Amniotic epithelial cell (primary cell): Measurements from ENCODE around the gene HABP2.
A peak's percentile ranks its signal among the peaks of the same experiment; 100 is the strongest.

ENCODE experiments used
- DNase-seq: peaks from one replicate; pipeline ENCODE4 v3.0.0-alpha.2; 2010; ENCODE audit warnings: low read depth

Gene HABP2

DNA sequence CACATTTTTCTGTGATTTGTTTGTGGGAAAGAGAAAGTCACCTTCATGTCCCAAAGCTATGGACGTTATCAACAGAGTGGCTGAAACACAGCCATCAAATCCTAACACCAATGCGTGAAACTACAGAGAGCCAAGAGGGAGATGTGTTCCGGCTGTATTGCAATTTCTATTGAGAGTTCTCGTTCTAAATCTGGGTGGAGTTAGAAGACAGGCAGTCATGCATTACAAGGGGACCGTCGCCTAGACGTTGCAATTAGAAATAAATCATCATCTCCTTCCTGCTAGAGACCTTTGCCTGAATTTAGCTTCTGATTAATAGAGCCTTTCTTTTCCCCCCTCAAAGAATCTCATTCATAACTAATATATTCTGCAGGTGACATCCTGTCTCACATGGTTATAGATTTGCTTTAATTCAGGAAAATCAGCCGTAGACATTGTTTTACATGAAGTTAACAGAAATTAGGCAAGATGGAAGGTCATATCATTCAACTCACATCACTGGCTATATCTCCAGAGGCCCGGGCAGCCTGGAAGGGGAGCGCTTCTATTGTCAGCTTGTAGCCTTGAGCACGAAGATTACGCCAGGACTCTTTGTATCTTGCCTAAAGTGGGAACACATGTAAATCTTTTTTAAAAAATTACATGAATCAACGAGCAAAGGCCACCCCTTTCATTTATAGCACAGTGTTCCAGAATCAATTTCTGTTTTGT lies 52.6 kb downstream of the HABP2 start:
- no peak for DNase-seq

DNA sequence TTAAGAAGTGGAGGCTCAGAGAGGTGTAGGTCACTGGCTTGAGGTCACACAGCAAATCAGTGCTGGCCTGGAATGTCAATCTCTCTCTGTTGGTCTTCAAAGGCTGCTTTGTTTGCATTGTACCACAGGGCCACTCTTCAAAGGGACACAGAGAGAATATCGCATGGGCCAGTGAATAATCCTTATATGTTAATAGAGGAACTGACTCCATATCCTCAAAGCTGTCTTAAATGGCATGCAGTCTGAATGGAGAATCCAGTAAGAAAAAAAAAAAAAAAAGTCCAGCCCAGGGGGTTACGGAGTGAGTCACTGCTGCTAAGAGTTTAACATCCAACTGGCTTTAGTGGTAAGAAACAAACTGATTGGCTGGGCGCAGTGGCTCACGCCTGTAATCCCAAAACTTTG lies 56.9 kb downstream of the HABP2 start:
- peak; percentile 2 for DNase-seq

GRCh38 chr10:113610631-113611601 lies 58.1 kb downstream of the HABP2 start:
- DNase-seq: no peak

DNA sequence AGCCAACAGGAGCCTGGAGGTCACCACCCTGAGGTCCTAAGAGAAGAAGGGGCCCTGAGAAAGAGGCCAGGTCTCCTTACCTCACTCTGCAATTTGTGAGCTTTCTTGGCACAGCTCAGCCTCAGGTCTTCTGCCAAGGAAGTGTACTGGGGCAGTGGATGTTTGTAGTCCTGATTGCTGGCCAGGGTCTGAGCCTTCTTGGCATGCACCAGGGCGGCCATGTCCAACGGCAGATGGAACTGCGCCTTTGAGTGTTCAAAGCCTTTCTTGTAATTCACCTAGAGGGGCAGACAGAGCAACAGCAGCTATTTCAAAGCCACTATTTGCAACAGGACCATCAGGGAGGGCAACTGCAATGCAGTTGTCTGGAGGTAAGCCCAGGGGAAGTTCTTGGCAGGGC lies 59.3 kb downstream of the HABP2 start:
- DNase-seq: no peak

DNA sequence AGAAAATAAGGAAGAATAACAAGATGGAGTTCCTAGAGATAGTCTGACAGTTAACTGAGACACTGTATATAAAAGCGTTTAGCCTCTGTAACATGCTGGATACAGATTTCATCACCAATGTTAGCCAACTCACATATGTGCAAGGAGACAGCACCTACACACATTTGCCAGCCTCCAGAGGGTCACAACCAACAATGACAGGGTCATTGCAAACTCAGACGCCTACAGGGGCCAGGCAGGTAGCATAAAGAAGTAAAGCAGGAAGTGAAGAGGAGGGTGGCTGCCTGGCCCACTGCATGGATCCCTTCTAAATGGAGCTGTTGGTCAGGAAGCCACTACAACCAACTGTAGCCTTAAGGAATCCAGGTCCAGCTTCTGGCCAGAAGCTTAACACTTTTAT lies 60.6 kb downstream of the HABP2 start:
- DNase-seq: no peak

DNA sequence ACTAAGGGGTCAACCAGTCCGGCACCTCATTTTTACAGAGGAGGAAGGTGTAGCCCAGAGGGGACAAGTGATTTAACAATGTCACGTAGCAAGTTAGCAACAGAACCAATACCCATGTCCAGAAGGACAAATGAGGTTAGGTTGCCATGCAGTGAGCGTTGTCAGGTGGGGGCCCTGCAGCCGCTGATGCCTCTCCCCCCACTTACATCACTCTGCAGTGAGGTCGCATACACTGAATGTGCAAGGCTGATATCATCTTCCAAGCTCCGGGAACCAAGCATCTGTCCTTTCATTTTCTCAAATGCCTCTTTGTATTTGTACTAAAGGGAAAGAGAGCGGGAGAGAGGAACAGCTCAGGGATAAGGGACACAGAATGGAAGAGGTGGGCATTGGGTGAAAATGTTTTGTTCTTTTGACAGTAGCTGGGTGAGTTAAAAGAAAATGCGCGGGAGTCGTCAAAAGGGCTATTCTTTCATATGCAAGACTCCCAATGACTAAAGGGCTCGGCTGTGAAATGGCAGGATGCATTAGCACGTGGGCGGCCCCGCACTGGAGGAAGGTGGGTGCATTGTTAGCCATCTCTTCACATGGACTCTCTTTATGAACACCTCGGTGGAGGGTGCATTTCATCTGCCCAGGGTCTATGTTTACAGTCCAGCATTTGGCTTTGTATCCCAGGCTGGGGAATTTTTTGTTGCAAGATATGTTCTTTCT lies 61.3 kb downstream of the HABP2 start:
- DNase-seq: no peak

DNA sequence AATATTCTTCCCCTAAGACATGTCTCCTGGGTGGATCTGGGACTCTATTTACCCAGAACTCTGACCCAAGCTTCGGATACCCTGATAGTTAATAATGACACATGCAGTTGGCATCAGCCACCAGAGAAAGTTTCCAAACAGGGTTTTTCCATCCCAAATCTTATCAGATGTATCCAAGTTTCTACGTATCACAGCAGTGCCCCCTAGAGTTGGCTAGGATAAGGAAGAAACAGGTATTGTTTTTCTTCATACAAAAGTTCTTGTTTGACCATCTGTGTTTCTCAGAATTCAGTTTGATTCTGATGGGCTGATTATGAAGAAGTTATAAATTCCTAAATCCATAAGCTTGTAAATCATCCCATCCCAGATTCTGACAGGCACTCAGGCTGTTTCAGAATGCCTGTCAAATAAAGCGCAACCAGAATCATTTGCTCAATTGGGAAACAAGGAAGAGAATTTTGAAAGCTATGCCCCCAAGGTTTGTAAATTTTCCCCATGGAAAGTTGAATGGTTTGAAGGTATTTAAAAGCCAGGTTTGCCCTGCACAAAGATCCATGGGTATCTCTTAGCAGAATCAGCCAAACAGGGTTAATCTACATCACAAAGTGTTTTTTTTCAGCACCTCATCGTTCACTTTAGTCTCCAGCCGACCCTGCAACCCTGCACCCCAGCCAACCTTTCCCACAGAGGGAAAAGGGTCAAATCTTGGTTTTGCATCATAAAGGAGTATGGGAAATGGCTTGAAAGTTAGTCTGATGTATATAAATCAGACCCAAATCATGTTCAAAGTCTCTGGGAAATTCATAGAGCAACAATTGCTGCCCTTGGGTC lies 63.6 kb downstream of the HABP2 start:
- no peak for DNase-seq

GRCh38 chr10:113617086-113617485 lies 64.2 kb downstream of the HABP2 start:
- DNase-seq: no peak

DNA sequence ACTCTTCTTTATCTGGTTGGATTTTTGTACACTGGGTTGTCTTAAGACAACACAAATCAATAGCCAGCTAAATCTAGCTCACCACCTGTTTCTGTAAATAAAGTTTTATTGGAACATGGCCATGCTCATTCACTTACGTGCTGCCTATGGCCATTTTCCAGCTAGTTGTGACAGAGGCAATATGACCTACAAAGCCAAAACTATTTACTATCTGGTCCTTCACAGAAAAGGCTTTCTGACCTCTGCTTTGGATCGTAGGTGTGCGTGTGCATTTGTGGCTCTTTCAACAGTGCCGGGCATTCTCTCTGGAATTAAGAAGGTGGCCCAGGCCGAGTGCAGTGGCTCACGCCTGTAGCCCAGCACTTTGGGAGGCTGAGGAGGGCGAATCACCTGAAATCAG lies 65.5 kb downstream of the HABP2 start:
- no peak for DNase-seq

- DNase-seq: no peak
Measured at GRCh38 chr10:113619401-113619800, 66.5 kb downstream of the HABP2 start.

GRCh38 chr10:113620511-113620910 lies 67.7 kb downstream of the HABP2 start:
- no peak for DNase-seq

GRCh38 chr10:113620936-113621335 lies 68.1 kb downstream of the HABP2 start:
- DNase-seq: no peak

GRCh38 chr10:113621799-113622198 lies 68.9 kb downstream of the HABP2 start:
- no peak for DNase-seq

DNA sequence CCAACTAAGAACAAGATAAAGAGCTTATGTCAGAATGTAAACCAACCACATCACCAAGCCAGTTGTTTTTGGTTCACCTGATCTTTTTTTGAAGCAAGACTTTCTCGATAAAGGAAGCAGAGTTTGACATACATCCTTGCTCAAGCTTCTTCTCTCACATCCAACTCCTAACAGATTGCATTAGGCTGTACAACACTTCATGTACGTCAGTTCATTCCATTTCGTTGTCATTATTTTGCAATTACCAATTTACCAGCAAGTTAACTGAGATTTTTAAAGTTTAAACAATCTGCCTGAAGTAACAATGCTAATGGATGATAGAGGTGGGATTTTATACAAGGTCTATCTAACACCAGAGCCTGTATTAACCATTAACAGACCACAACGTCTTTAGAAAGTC lies 70.0 kb downstream of the HABP2 start:
- no peak for DNase-seq

DNA sequence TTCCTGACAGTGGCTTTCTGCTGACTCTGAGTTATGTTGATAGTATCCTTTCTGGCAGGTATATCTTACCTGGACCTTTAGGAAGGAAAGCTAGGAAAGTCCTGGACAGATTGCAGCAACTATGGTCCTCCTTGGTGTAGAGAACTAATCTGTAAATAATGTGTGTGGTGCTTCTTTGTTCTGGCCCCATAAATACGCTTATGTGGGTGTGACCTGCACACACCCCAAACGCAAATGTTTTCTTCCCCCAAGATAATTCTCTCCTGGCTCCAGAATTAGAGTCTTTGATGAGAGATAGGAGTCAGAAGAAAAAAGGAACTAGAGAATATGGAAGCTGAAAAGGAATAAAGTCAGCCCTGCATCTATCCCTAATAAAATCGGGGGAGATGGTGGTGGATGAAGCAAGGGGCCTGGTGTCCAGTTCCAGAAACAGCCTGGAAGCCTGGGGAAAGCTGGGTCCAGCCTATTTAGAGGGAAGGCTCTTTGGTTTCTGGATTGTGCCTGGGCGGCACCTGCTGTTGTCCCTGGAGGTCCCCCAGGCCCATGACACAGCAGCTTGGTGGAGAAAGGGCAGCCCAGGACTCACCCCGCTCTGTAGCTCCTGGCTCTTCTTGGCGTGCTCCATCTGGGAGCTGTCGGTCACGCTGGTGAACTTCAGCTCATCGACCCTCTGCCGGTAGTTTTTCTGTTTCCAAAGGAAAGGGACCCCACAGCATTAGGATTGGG lies 72.8 kb downstream of the HABP2 start:
- no peak for DNase-seq

- DNase-seq: no peak
Measured at GRCh38 chr10:113626809-113627355, 74.0 kb downstream of the HABP2 start.

DNA sequence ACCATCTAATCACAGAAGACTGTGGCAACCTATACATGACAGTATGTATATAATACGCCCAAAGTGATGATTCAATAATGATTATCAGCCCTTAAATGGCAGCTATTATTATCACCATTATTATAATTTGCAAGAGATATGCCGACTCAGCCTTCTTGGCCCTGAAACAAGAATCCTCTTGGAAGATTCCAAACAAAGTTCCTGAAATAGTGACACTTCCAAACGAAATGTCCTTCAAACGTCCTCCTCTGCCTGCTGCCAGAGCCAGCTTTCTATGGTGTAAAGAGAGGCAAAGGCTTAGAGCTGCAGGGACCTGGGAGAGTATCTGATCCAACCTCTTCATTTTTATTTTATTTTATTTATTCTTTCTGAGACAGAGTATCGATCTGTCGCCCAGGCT lies 75.0 kb downstream of the HABP2 start:
- no peak for DNase-seq

DNA sequence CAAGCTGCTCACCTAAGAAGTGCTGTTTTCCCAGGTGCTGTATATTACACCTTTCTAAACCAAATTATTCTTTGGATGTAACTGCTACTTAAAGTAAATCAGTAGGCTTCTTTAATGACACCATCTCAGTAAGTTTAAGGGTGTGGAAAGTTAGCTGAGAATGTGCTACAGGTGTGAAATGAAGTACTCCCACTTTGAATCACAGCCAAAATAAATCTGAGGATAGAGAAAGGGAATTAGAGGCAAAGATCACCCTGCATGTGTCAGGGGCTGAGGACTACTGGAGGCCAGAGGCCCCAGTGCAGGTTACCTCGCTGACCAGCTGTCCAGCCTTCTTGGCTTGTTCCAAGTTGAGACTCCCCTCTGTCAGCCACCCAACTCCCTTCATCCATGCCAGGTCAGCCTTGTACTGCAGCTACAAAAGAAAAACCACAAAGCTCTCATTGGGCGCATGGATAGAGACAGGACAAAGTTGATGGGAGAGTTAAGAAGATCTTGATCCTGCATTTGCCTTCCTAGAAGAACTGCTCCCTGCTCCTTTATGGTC lies 75.8 kb downstream of the HABP2 start:
- no peak for DNase-seq

DNA sequence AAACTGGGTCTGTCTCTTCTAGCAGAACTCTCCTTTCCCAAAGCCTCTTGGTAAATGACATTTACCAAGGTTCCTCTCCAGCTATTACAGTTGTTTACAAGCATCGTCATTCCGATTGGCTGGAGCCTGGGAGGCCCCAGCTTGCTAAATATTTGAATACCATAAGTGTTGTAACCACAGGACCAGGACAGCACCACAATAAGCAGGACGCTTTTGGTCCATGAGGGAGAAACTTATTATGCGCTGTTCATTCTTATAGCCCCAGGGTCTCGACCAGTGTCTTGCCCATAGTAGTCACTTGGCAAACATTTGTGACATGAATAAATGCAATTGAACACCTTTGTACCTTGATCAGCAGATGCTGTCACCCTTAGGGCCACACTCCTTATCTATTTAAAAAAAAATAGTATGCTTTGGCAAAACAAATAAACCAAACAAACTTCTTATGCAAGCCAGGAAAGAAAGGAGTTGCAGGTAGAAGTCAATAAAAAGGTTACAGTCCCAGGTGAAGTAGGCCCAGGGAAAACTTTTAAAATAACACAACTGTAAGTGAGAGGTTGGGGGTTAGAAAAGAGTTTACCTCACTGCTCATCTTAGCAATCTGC lies 78.2 kb downstream of the HABP2 start:
- no peak for DNase-seq
